Astrocyte (in vitro differentiated cells and primary cell): Measurements from ENCODE around the gene OSBP2. TPM values are rescaled to one million over a fixed set of nuclear protein-coding genes. Genes with fewer than 3 reads are reported as not detected.

ENCODE experiments used
- DNase-seq: peaks from one replicate; pipeline ENCODE4 v3.0.0-alpha.2; 2010; ENCODE audit warnings: low read depth
- FAIRE-seq: peaks from 2 replicates; lab custom pipeline; 2011; peaks lifted over from hg19 to GRCh38; lab: Jason Lieb, UNC
- H2AFZ ChIP-seq: 2 replicates; pipeline ENCODE4 v1.6.0; 2012; ENCODE audit warnings: low read depth, low read length, inconsistent platforms
- H3K27ac ChIP-seq: 2 replicates; pipeline ENCODE4 v1.5.1; 2011; ENCODE audit warnings: low read depth, low read length, inconsistent platforms
- H3K27me3 ChIP-seq: 2 replicates; pipeline ENCODE4 v1.6.0; 2011; ENCODE audit warnings: low read length, inconsistent platforms; ENCODE audit not compliant: insufficient read depth
- H3K36me3 ChIP-seq: 2 replicates; pipeline ENCODE4 v1.5.1; 2011; ENCODE audit warnings: low read length, inconsistent platforms; ENCODE audit not compliant: insufficient read depth
- H3K4me1 ChIP-seq: 2 replicates; pipeline ENCODE4 v1.5.1; 2011; ENCODE audit warnings: low read length, inconsistent platforms; ENCODE audit not compliant: insufficient read depth
- H3K4me2 ChIP-seq: 2 replicates; pipeline ENCODE4 v1.6.0; 2012; ENCODE audit warnings: low read length, inconsistent platforms
- H3K4me3 ChIP-seq: 2 replicates; pipeline ENCODE4 v1.5.1; 2011; ENCODE audit warnings: low read depth, mild to moderate bottlenecking, low read length, inconsistent platforms; ENCODE audit not compliant: insufficient read depth
- H3K79me2 ChIP-seq: 2 replicates; pipeline ENCODE4 v1.6.0; 2012; ENCODE audit warnings: mild to moderate bottlenecking, low read length, inconsistent platforms; ENCODE audit not compliant: insufficient read depth
- H3K9ac ChIP-seq: 2 replicates; pipeline ENCODE4 v1.6.0; 2012; ENCODE audit warnings: mild to moderate bottlenecking, low read length, inconsistent platforms
- H3K9me3 ChIP-seq: 2 replicates; pipeline ENCODE4 v1.5.1; 2012; ENCODE audit warnings: low read depth, mild to moderate bottlenecking, low read length, inconsistent platforms; ENCODE audit not compliant: insufficient read depth
- H4K20me1 ChIP-seq: 2 replicates; pipeline ENCODE4 v1.6.0; 2012; ENCODE audit warnings: low read length, inconsistent platforms; ENCODE audit not compliant: insufficient read depth
- H3K27ac Mint-ChIP-seq: one replicate; pipeline ENCODE4 v1.8.0; 2021; ENCODE audit warnings: mild to moderate bottlenecking, mixed read lengths; ENCODE audit not compliant: unreplicated experiment
- H3K27me3 Mint-ChIP-seq: one replicate; pipeline ENCODE4 v1.8.0; 2021; ENCODE audit warnings: low read depth, mixed read lengths; ENCODE audit not compliant: unreplicated experiment
- H3K36me3 Mint-ChIP-seq: one replicate; pipeline ENCODE4 v1.8.0; 2021; ENCODE audit warnings: low read depth, mixed read lengths; ENCODE audit not compliant: unreplicated experiment
- H3K4me1 Mint-ChIP-seq: one replicate; pipeline ENCODE4 v1.8.0; 2021; ENCODE audit warnings: low read depth, mixed read lengths; ENCODE audit not compliant: unreplicated experiment
- H3K4me3 Mint-ChIP-seq: one replicate; pipeline ENCODE4 v1.8.0; 2021; ENCODE audit warnings: mild to moderate bottlenecking, moderate library complexity, mixed read lengths; ENCODE audit not compliant: unreplicated experiment
- H3K9me3 Mint-ChIP-seq: one replicate; pipeline ENCODE4 v1.8.0; 2021; ENCODE audit warnings: mild to moderate bottlenecking, mixed read lengths; ENCODE audit not compliant: unreplicated experiment
- CTCF ChIP-seq: IDR thresholded peaks from 2 replicates; pipeline ENCODE4 v1.5.1; 2011; ENCODE audit warnings: low read depth, mild to moderate bottlenecking, inconsistent platforms, low read length, moderate library complexity; ENCODE audit not compliant: insufficient read depth
- EZH2 ChIP-seq: IDR thresholded peaks from 2 replicates; pipeline ENCODE4 v1.6.1; 2012; ENCODE audit warnings: mild to moderate bottlenecking, low read length, inconsistent platforms; ENCODE audit not compliant: insufficient read depth
- total RNA-seq: library from RNA; stranded (reverse); gene quantifications from 2 replicates; pipeline ENCODE4 v1.2.1, GENCODE V29; 2021

The OSBP2 gene
- total RNA-seq, 1 donor from 2014 or later, result 0.48 TPM

GRCh38 chr22:30755759-30756124 lies 61.1 kb downstream of the OSBP2 start:
- H3K27me3 Mint-ChIP-seq, result peaks cover 16% of the 10 kb centered on the region
- H2AFZ ChIP-seq, result no peak overlapping the region
- no peaks in the 10 kb centered on the region for H3K36me3 ChIP-seq
- H3K4me3 Mint-ChIP-seq, result no peak overlapping the region
- DNase-seq (no peak), FAIRE-seq (no peak)
- H4K20me1 ChIP-seq, result no peaks in the 10 kb centered on the region
- no peak overlapping the region for H3K9ac ChIP-seq
- H3K4me1 ChIP-seq, result no peaks in the 10 kb centered on the region
- no peaks in the 10 kb centered on the region for H3K36me3 Mint-ChIP-seq
- H3K27me3 ChIP-seq, result no peaks in the 10 kb centered on the region
- peaks cover 7% of the 10 kb centered on the region for H3K4me1 Mint-ChIP-seq
- H3K79me2 ChIP-seq, result no peaks in the 10 kb centered on the region
- H3K27ac Mint-ChIP-seq, result no peak overlapping the region
- H3K4me2 ChIP-seq, result no peak overlapping the region
- H3K9me3 ChIP-seq, result no peaks in the 10 kb centered on the region
- TF ChIP-seq CTCF (no peak), EZH2 (no peak)
- no peak overlapping the region for H3K27ac ChIP-seq
- H3K9me3 Mint-ChIP-seq, result peaks cover 2% of the 10 kb centered on the region
- H3K4me3 ChIP-seq, result no peak overlapping the region

GRCh38 chr22:30763815-30764673 lies 69.4 kb downstream of the OSBP2 start:
- Mint-ChIP-seq H3K36me3 (no peaks in the 10 kb centered on the region), H3K27me3 (no peaks in the 10 kb centered on the region), H3K9me3 (no peaks in the 10 kb centered on the region), H3K4me3 (no peak overlapping the region), H3K27ac (no peak overlapping the region), H3K4me1 (no peaks in the 10 kb centered on the region)
- FAIRE-seq (peak; percentile 26), DNase-seq (peak; percentile 64)
- Histone ChIP-seq H3K4me1 (no peaks in the 10 kb centered on the region), H3K4me3 (no peak overlapping the region), H3K27me3 (no peaks in the 10 kb centered on the region), H3K4me2 (no peak overlapping the region), H3K27ac (no peak overlapping the region), H4K20me1 (no peaks in the 10 kb centered on the region), H2AFZ (no peak overlapping the region), H3K36me3 (no peaks in the 10 kb centered on the region), H3K9me3 (no peaks in the 10 kb centered on the region), H3K9ac (no peak overlapping the region), H3K79me2 (no peaks in the 10 kb centered on the region)
- TF ChIP-seq EZH2, result no peak
- TF ChIP-seq CTCF, result peak; percentile 73

GRCh38 chr22:30767661-30768060 lies 73.0 kb downstream of the OSBP2 start:
- Histone ChIP-seq H3K9me3 (no peaks in the 10 kb centered on the region), H3K4me3 (no peak overlapping the region), H3K27ac (no peak overlapping the region), H3K36me3 (no peaks in the 10 kb centered on the region), H3K4me1 (no peaks in the 10 kb centered on the region), H3K27me3 (no peaks in the 10 kb centered on the region), H3K9ac (no peak overlapping the region), H3K79me2 (no peaks in the 10 kb centered on the region), H3K4me2 (no peak overlapping the region), H4K20me1 (no peaks in the 10 kb centered on the region), H2AFZ (no peak overlapping the region)
- DNase-seq, result no peak
- Mint-ChIP-seq H3K4me3 (no peak overlapping the region), H3K27ac (no peak overlapping the region), H3K9me3 (no peaks in the 10 kb centered on the region), H3K27me3 (peaks cover 3% of the 10 kb centered on the region), H3K36me3 (peaks cover 1% of the 10 kb centered on the region), H3K4me1 (no peaks in the 10 kb centered on the region)
- no peak for TF ChIP-seq CTCF
- no peak for TF ChIP-seq EZH2
- FAIRE-seq, result no peak
